Endothelial cell of umbilical vein (primary cell): ENCODE measurements around the gene KCNK16. TPM values are rescaled to one million over a fixed set of nuclear protein-coding genes. Genes with fewer than 3 reads are reported as not detected.

Source experiments
- BruUV-seq: library from RNA; stranded (reverse); fragments of 400-500 nt; replicated peaks from 2 replicates; lab custom pipeline; 2021; lab: Mats Ljungman, UMichigan
- CTCF ChIA-PET: fragments of 300-600, 350-600 bp; sonication (Branson Sonifier 250); formaldehyde crosslinking; loops from one replicate; lab custom pipeline; 2021; ENCODE audit warnings: antibody characterized with exemption, inconsistent platforms; lab: Charles Lee
- POLR2A ChIA-PET: fragments of 300-600, 350-600 bp; sonication (Branson Sonifier 250); formaldehyde crosslinking; loops from one replicate; lab custom pipeline; 2021; ENCODE audit warnings: antibody characterized with exemption, inconsistent platforms; lab: Charles Lee
- DNase-seq: peaks from one replicate; pipeline ENCODE4 v3.0.0-alpha.2; 2011; ENCODE audit warnings: low read depth, low spot score
- FAIRE-seq: peaks from 2 replicates; lab custom pipeline; 2011; peaks lifted over from hg19 to GRCh38; lab: Jason Lieb, UNC
- H2AFZ ChIP-seq: 2 replicates; pipeline ENCODE4 v1.6.0; 2012; ENCODE audit warnings: low read depth, low read length, control low read depth, inconsistent platforms
- H3K27ac ChIP-seq: 2 replicates; pipeline ENCODE4 v1.5.1; 2011; ENCODE audit warnings: low read depth, mild to moderate bottlenecking, control low read depth, low read length, moderate library complexity; ENCODE audit not compliant: insufficient read depth
- H3K27me3 ChIP-seq, 2 experiments: 2 replicates each; pipeline versions ENCODE4 v1.6.0 to v1.6.1; 2011; ENCODE audit warnings: low read length in 2 of 2, mixed read lengths in 1 of 2; ENCODE audit not compliant: control insufficient read depth in 2 of 2, insufficient read depth in 2 of 2
- H3K36me3 ChIP-seq, 2 experiments: 2 replicates in 1 of 2; 3 replicates in 1 of 2; pipeline ENCODE4 v1.5.1; 2011; ENCODE audit warnings: low read length in 2 of 2, mild to moderate bottlenecking in 1 of 2, moderate library complexity in 1 of 2; ENCODE audit not compliant: control insufficient read depth in 2 of 2, insufficient read depth in 2 of 2; ENCODE audit errors: extremely low read depth in 1 of 2
- H3K4me1 ChIP-seq: 3 replicates; pipeline ENCODE4 v1.5.1; 2011; ENCODE audit warnings: mild to moderate bottlenecking, low read length; ENCODE audit not compliant: control insufficient read depth, insufficient read depth; ENCODE audit errors: extremely low read depth
- H3K4me2 ChIP-seq: 2 replicates; pipeline ENCODE4 v1.6.1; 2011; ENCODE audit warnings: low read length, control low read depth, mixed read lengths; ENCODE audit not compliant: insufficient read depth
- H3K4me3 ChIP-seq, 3 experiments: fragments of 200-600 bp in 1 of 3; sonication (generic), shearing (Covaris generic) in 1 of 3; replicated peaks in 1 of 3; 2 replicates each; pipeline ENCODE4 v1.5.1; 2011 to 2016; ENCODE audit warnings: control low read depth in 3 of 3, low read length in 3 of 3, mild to moderate bottlenecking in 2 of 3, inconsistent platforms in 1 of 3, low read depth in 1 of 3, moderate library complexity in 1 of 3; ENCODE audit not compliant: insufficient read depth in 1 of 3
- H3K79me2 ChIP-seq: 2 replicates; pipeline ENCODE4 v1.6.0; 2012; ENCODE audit warnings: low read length, inconsistent platforms; ENCODE audit not compliant: control insufficient read depth, insufficient read depth
- H3K9ac ChIP-seq: replicated peaks from 2 replicates; pipeline ENCODE3; 2011; ENCODE audit warnings: low read length, control low read depth; ENCODE audit not compliant: insufficient read depth; ENCODE audit errors: extremely low read depth
- H3K9me1 ChIP-seq: replicated peaks from 3 replicates; pipeline ENCODE4 v1.6.0; 2011; ENCODE audit warnings: mild to moderate bottlenecking, low read length; ENCODE audit not compliant: control insufficient read depth, insufficient read depth; ENCODE audit errors: extremely low read depth
- H3K9me3 ChIP-seq: replicated peaks from 2 replicates; pipeline ENCODE4 v1.5.1; 2012; ENCODE audit warnings: low read length, inconsistent platforms; ENCODE audit not compliant: control insufficient read depth, insufficient read depth
- H4K20me1 ChIP-seq: replicated peaks from 2 replicates; pipeline ENCODE3; 2011; ENCODE audit warnings: mild to moderate bottlenecking, low read length; ENCODE audit not compliant: control insufficient read depth, insufficient read depth; ENCODE audit errors: extremely low read depth
- CTCF ChIP-seq, 2 donors: IDR thresholded peaks; 1 replicate in 1 of 2; 2 replicates in 1 of 2; pipeline ENCODE4 v1.5.1; 2011; ENCODE audit warnings: low read length in 2 of 2, mild to moderate bottlenecking in 2 of 2, moderate library complexity in 2 of 2, control low read depth in 1 of 2, inconsistent platforms in 1 of 2, low read depth in 1 of 2; ENCODE audit not compliant: insufficient read depth in 1 of 2; ENCODE audit errors: extremely low read depth in 1 of 2
- EZH2 ChIP-seq: IDR thresholded peaks from 2 replicates; pipeline ENCODE4 v1.6.1; 2012; ENCODE audit warnings: borderline replicate concordance, low read depth, mild to moderate bottlenecking, moderate library complexity, low read length, inconsistent platforms; ENCODE audit not compliant: severe bottlenecking
- FOS ChIP-seq: IDR thresholded peaks from 2 replicates; pipeline ENCODE4 v1.6.1; 2011; ENCODE audit warnings: mild to moderate bottlenecking, low read length, moderate library complexity, borderline replicate concordance; ENCODE audit not compliant: insufficient read depth
- GATA2 ChIP-seq: IDR thresholded peaks from 2 replicates; pipeline ENCODE4 v1.7.0; 2011; ENCODE audit warnings: low read depth, mild to moderate bottlenecking, moderate library complexity, mixed read lengths, low read length; ENCODE audit not compliant: insufficient read length, insufficient read depth
- JUN ChIP-seq: IDR thresholded peaks from 2 replicates; pipeline ENCODE4 v1.6.1; 2011; ENCODE audit warnings: borderline replicate concordance, low read depth; ENCODE audit not compliant: insufficient read length, insufficient read depth
- MAX ChIP-seq: IDR thresholded peaks from 2 replicates; pipeline ENCODE4 v1.6.1; 2011; ENCODE audit not compliant: insufficient read depth, insufficient read length
- MYC ChIP-seq: IDR thresholded peaks from one replicate; pipeline ENCODE4 v1.6.1; 2011; ENCODE audit warnings: mild to moderate bottlenecking, low read depth, low read length
- POLR2A ChIP-seq: IDR thresholded peaks from 2 replicates; pipeline ENCODE4 v1.6.1; 2012; ENCODE audit warnings: low read depth, mild to moderate bottlenecking, control low read depth, low read length
- POLR2AphosphoS5 ChIP-seq: IDR thresholded peaks from 2 replicates; pipeline ENCODE4 v1.6.1; 2012; ENCODE audit warnings: low read depth, mild to moderate bottlenecking, control low read depth, low read length, moderate library complexity; ENCODE audit not compliant: insufficient read depth
- dilution Hi-C: fragments of 300-500 bp; cut with MboI; formaldehyde crosslinking; loops from one replicate; pipeline ENCODE4 v1.15.0; 2019; ENCODE audit warnings: low sequenced_read_pairs; ENCODE audit not compliant: extremely low pct_ligation_motif_present
- intact Hi-C: fragments of 100-400 bp; cut with micrococcal nuclease; formaldehyde crosslinking; loops from one replicate; pipeline ENCODE4 v1.10.0; 2022
- polyA plus RNA-seq, 4 experiments: library from polyadenylated mRNA; depleted of rRNA in 3 of 4; stranded (reverse) in 3 of 4; unstranded in 1 of 4; fragments of >200 nt; gene quantifications; 2 replicates each; pipeline versions ENCODE4 v1.2.1 to v1.2.3, GENCODE V29; 2011 to 2012; ENCODE audit warnings: missing spikeins in 1 of 4
- total RNA-seq: library from RNA; stranded (reverse); gene quantifications from 2 replicates; pipeline ENCODE4 v1.2.3, GENCODE V29; 2021

Gene KCNK16
- total and polyA plus RNA-seq, 2 donors (not counting 3 experiments of a cell fraction or from before 2014, with no cell fraction given), result not detected

GRCh38 chr6:39369987-39370386 is 47.5 kb upstream of the KCNK16 start:
- no peaks in the 10 kb centered on the region for H3K9me3 ChIP-seq
- H3K4me2 ChIP-seq, result no peak overlapping the region
- H3K9me1 ChIP-seq, result no peaks in the 10 kb centered on the region
- no peaks in the 10 kb centered on the region for H4K20me1 ChIP-seq
- TF ChIP-seq FOS (no peak), MAX (no peak), EZH2 (no peak), POLR2AphosphoS5 (no peak), GATA2 (no peak), MYC (no peak), POLR2A (no peak), JUN (no peak), CTCF (IDR thresholded peaks at IDR 0.05; ENCODE audit: extremely low read depth in 1 of 2, insufficient read depth in 1 of 2, low read depth in 1 of 2, low read length in 2 of 2) (no peak)
- ChIA-PET CTCF (no interaction called here), POLR2A (no interaction called here)
- no peak overlapping the region for H2AFZ ChIP-seq
- no peak overlapping the region for H3K27ac ChIP-seq
- no peaks in the 10 kb centered on the region for H3K4me1 ChIP-seq
- dilution Hi-C loops (no loop called here), intact Hi-C loops (no loop called here)
- H3K27me3 ChIP-seq, result no peaks in the 10 kb centered on the region
- no TSS peak for BruUV-seq
- no peak overlapping the region for H3K9ac ChIP-seq
- H3K79me2 ChIP-seq, result no peaks in the 10 kb centered on the region
- DNase-seq (no peak), FAIRE-seq (no peak)
- H3K4me3 ChIP-seq, result no peak overlapping the region
- H3K36me3 ChIP-seq, result no peaks in the 10 kb centered on the region
